ENCODE data around the gene SUZ12.
"Not testable (repeated sequence)": the region's sequence is repeated elsewhere in the genome, so short reads cannot be mapped to it uniquely, and the experiment has no call there.

DNA sequence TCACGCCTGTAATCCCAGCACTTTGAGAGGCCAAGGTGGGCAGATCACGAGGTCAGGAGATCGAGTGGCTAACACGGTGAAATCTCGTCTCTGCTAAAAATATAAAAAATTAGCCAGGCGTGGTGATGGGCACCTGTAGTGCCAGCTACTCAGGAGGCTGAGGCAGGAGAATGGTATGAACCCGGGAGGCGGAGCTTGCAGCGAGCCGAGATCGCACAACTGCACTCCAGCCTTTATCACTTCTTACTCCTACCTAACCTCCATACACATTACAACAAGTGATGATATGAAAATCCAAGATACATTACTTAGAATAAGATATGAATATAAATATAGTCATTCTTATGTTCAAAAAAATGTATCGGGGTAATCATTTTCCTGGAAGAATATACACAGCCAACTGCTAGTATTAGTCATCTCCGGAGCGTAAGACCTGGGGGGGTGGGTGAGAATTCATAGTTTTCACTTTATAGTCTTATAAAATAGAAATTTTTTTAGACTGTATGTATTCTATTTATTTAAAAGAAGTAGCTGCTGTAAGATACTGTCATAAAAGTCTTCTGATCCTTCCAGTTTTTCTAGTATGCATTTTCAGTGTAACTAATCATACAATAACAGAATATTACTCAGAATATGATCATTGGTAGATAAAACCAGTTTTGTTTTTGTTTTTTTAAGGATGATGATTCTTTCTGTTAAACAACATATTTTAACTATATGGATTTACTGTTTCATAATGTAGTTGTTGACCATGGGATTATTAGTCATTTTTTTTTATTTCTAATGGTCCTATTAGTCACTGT is 37.7 kb downstream of the SUZ12 start:
- TF ChIP-seq, protein P1, sequence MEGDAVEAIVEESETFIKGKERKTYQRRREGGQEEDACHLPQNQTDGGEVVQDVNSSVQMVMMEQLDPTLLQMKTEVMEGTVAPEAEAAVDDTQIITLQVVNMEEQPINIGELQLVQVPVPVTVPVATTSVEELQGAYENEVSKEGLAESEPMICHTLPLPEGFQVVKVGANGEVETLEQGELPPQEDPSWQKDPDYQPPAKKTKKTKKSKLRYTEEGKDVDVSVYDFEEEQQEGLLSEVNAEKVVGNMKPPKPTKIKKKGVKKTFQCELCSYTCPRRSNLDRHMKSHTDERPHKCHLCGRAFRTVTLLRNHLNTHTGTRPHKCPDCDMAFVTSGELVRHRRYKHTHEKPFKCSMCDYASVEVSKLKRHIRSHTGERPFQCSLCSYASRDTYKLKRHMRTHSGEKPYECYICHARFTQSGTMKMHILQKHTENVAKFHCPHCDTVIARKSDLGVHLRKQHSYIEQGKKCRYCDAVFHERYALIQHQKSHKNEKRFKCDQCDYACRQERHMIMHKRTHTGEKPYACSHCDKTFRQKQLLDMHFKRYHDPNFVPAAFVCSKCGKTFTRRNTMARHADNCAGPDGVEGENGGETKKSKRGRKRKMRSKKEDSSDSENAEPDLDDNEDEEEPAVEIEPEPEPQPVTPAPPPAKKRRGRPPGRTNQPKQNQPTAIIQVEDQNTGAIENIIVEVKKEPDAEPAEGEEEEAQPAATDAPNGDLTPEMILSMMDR (IDR thresholded peaks at IDR 0.05) = not testable (repeated sequence)
- not testable (repeated sequence) for TF ChIP-seq POLR2A (IDR thresholded peaks at IDR 0.05)

All from thyroid gland (tissue), 4 donors.